ENCODE measurements around the gene LCK.

The LCK gene

DNA sequence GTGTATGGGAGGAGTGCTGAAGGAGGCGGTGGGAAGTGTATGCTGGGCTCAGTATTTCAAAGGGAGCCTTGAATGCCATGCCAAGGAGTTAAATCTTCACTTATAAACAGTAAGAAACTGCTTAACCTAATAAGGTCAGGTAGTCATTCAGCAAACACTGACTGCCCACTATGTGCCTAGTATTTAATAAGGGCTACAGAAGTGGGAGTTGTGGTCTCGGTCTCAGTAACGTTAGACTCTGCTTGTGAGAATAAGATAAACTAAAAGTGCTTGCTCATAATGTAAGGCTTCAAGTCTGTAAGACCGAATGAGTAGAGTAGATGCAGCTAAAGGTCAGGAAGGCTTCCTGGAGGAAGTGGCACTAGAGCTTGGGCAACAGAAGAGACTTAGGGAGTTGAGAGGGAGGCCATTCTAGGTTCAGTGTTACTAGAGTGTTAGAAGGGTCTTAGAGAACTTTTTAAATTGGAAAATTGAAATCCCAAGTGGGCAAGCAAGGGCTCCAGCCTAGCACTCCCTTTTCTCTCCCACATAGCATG lies 78.9 kb downstream of the LCK start:
- no peak for DNase-seq

DNA sequence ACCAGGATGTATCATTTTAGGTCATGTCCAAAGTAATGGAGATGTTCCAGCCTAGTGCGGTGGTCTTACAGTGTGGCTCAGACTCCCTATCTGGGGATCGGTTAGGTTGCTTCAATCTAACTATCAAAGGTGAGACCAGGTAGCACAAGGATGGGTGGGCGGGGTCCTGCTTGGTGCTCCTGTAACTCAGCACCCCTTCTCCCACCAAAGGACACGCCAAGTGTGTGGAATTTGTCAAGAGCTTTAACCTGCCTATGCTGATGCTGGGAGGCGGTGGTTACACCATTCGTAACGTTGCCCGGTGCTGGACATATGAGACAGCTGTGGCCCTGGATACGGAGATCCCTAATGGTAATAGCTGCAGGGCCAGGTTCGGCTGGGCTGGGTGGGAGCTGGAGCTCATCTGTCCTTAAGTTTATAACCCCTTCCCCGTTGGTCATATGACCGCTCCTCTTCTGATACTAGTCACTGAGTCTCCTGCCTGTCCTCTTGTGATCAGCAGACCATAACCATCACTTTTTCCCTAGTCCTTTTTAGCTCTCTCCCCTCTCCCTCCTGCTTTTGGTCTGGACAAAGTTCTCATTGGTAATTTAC lies 79.6 kb downstream of the LCK start:
- DNase-seq = no peak

DNA sequence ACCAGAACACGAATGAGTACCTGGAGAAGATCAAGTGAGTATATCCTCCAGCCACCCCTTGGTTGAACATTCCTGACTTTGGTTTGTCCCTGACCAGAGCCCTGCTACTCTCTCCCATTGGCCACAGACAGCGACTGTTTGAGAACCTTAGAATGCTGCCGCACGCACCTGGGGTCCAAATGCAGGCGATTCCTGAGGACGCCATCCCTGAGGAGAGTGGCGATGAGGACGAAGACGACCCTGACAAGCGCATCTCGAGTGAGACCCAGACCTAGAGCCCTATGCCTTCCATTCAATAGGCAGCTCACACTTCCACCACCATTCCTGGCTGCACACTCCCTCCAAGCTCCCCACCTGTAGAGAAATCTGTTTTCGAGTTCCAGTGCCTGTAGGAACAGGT lies 80.5 kb downstream of the LCK start:
- DNase-seq = no peak

DNA sequence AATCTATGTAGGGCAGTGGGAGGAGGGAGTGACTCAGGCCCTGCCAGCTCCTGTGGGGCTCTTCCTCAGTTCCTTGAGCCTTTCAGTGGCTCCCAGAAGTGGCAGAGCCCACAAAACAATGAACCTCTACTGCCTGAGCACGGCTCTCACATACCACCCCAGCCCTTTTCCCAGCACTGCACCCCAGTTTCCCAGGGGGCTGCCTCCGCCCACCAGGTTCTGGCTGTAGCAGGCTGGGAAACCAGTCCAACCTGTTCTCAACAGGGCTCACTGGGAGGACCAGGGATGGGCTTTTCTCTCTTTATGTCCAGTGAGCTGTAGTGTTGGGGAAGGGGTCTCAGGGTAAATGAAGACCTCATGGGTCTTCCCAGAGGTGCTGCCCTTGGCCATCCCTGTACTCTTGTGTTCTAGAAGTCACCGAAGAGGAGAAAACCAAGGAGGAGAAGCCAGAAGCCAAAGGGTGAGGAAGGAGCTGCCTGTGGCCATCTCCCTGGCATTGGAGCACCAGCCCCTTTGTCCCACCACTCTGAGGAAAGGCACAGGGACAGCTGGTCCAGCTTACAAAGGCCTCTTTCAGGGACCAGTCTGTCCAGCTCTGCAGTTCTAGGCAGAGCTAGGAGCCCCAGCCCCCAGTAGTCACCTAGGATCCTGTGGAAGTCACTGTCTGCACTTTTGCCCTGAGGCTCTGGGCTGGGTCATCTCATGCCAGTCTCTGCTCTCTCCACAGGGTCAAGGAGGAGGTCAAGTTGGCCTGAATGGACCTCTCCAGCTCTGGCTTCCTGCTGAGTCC lies 81.4 kb downstream of the LCK start:
- no peak for DNase-seq

DNA sequence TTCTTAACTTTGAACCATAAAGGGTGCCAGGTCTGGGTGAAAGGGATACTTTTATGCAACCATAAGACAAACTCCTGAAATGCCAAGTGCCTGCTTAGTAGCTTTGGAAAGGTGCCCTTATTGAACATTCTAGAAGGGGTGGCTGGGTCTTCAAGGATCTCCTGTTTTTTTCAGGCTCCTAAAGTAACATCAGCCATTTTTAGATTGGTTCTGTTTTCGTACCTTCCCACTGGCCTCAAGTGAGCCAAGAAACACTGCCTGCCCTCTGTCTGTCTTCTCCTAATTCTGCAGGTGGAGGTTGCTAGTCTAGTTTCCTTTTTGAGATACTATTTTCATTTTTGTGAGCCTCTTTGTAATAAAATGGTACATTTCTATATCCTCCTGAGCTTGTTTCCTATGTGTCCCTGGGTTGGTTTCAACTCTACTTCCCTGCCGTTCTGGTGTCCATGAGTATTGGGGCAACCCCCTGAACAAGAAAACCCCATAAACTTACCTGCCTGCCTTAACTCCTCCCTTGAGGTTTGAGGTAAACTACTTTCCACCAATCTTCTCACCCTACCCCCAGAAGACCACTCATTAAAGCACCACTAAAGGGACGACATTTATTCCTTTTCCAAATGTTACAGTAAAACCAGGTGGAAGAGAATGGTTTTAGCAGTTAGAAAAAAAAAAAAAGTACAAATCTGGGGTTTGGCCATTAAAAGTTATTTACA lies 82.3 kb downstream of the LCK start:
- DNase-seq = no peak

DNA sequence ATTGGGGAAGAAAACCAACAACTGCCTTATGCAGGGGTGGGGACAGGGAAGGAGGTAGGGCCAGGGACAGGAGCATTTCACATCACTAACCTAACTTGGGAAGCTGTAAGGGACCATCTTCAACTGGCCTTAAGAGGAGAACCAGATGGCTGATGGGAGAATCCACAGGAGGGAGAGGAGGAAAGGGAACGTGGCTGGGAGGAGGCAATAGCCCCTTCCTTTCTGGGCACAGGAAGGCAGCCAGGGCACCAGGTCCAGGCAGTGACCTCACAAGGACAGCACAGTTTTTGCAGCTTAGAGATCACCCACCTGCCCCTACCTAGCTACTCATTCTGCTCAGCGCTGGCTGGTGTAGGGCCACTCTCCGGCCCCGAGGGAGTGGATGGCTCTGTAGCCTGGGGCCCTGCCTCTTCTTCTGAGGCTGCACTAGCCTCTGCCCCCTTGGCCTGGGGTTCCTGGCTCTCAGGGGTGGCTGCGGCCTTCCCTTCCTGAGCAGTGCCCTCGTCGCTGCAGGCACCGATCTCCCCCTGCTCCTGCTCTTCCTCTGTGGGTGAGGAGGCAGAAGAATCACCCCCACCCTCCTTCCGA lies 83.3 kb downstream of the LCK start:
- no peak for DNase-seq

DNA sequence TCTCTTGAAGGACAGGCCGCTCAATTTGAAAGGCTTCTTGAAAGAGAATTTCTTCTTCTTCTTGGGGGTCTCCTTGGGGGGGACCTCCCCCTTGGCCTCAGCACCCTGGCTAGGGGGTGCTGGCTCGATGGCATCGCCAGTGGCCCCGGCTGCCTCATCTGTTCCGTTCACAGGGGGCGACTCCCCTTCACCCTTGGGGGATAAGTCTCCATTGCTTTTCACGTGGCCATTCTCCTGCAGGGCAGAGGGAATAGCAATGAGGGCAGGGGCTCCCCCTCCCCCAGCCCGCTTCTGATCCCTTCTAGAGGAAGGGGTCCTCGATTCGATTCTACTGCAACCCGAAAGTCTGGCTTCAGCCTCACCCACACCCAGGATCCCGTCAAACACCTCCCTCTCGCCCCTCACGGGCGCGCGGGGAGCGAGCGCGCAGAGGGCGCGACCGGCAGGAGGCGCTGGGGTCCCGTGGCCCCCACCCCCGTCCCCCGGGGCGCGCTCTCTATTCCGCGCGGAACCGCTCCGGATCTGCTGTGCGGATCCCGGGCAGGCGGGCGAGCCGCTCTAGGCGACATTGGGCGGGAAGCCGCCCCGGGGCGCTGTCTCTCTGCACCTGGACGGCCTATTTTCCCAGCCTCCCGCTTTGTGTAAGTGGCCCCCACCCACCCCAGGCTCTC lies 83.9 kb downstream of the LCK start:
- DNase-seq = peak; percentile 67 to 71

DNA sequence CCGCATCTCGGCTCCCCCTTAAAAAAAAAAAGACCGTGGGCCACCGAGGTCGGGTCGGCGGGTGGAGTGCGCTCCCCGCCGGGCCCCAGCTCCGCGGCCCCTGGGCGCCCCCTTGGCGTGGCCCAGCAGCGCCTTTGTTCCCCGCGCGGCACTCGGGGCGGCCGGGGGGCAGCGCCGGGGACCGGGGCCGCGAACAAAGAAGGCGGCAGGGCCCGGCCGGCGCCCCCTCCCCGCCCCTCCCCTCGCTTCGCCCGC lies 84.4 kb downstream of the LCK start:
- no peak for DNase-seq
